Esophagus muscularis mucosa (tissue), 4 donors: ENCODE results near the gene CSF2RB. TPM values are rescaled to one million over a fixed set of nuclear protein-coding genes. Genes with fewer than 3 reads are reported as not detected.

Experiments used
- DNase-seq: peaks from one replicate; pipeline ENCODE4 v3.0.0-alpha.2; 2017; ENCODE audit errors: extremely low spot score
- H3K27ac ChIP-seq, 4 donors: fragments of 200-600 bp; sonication (generic); replicated peaks in 1 of 4; 1 replicate in 3 of 4; 2 replicates in 1 of 4; pipeline ENCODE4 v1.5.1; 2016 to 2019; ENCODE audit warnings: mild to moderate bottlenecking in 1 of 4
- H3K27me3 ChIP-seq, 4 donors: fragments of 200-600 bp; sonication (generic); one replicate each; pipeline versions ENCODE4 v1.5.1 to v1.6.0; 2016 to 2019
- H3K36me3 ChIP-seq, 4 donors: fragments of 200-600 bp; sonication (generic); one replicate each; pipeline ENCODE4 v1.5.1; 2016 to 2019
- H3K4me1 ChIP-seq, 4 donors: fragments of 200-600 bp; sonication (generic); one replicate each; pipeline ENCODE4 v1.5.1; 2016 to 2019
- H3K4me3 ChIP-seq, 4 donors: fragments of 200-600 bp; sonication (generic); 1 replicate in 2 of 4; 2 replicates in 2 of 4; pipeline ENCODE4 v1.5.1; 2016 to 2019; ENCODE audit warnings: mild to moderate bottlenecking in 4 of 4, moderate library complexity in 1 of 4
- H3K9me3 ChIP-seq, 4 donors: fragments of 200-600 bp; sonication (generic); 1 replicate in 3 of 4; 2 replicates in 1 of 4; pipeline ENCODE4 v1.5.1; 2016 to 2019
- EP300 ChIP-seq: sonication (generic); formaldehyde crosslinking; IDR thresholded peaks from one replicate; pipeline ENCODE4 v1.6.1; 2017; ENCODE audit warnings: antibody characterized with exemption
- POLR2A ChIP-seq: fragments of 450-650 bp; IDR thresholded peaks from one replicate; pipeline ENCODE4 v1.6.1; 2017; ENCODE audit warnings: antibody characterized with exemption, moderate library complexity, mild to moderate bottlenecking, low read depth
- POLR2AphosphoS5 ChIP-seq, 2 donors: sonication (generic); formaldehyde crosslinking; IDR thresholded peaks; one replicate each; pipeline ENCODE4 v1.6.1; 2017; ENCODE audit warnings: antibody characterized with exemption in 2 of 2
- WGBS: methylation state at CpG from one replicate; pipeline ENCODE4 v1.1.5; 2018; 5-methylcytosine and 5-hydroxymethylcytosine counted together
- intact Hi-C: fragments of 100-400 bp; cut with DNase I; formaldehyde crosslinking; loops from one replicate; pipeline ENCODE4 v1.15.1; 2023
- total RNA-seq, 4 donors: library from RNA; depleted of rRNA; stranded (reverse); fragments of >200 nt; gene quantifications; one replicate each; pipeline versions ENCODE4 v1.1.0 to v1.2.1, GENCODE V29; 2016
- TF ChIP-seq, protein P1 (sequence below), 3 experiments: fragments of 200-600 bp in 2 of 3; fragments of 450-650 bp in 1 of 3; sonication (generic) in 2 of 3; IDR thresholded peaks; one replicate each; pipeline ENCODE4 v1.5.1; 2017 to 2019; ENCODE audit warnings: antibody characterized with exemption in 3 of 3, mild to moderate bottlenecking in 2 of 3, moderate library complexity in 1 of 3

CSF2RB gene
- total RNA-seq, 4 donors from 2014 or later, result 4.6 to 19.4 (median 6.2) TPM

GRCh38 chr22:36934418-36935312 is 21.2 kb downstream of the CSF2RB start:
- TF ChIP-seq EP300 (no peak), POLR2A (no peak), POLR2AphosphoS5 (IDR thresholded peaks at IDR 0.05) (no peak)
- TF ChIP-seq, protein P1, sequence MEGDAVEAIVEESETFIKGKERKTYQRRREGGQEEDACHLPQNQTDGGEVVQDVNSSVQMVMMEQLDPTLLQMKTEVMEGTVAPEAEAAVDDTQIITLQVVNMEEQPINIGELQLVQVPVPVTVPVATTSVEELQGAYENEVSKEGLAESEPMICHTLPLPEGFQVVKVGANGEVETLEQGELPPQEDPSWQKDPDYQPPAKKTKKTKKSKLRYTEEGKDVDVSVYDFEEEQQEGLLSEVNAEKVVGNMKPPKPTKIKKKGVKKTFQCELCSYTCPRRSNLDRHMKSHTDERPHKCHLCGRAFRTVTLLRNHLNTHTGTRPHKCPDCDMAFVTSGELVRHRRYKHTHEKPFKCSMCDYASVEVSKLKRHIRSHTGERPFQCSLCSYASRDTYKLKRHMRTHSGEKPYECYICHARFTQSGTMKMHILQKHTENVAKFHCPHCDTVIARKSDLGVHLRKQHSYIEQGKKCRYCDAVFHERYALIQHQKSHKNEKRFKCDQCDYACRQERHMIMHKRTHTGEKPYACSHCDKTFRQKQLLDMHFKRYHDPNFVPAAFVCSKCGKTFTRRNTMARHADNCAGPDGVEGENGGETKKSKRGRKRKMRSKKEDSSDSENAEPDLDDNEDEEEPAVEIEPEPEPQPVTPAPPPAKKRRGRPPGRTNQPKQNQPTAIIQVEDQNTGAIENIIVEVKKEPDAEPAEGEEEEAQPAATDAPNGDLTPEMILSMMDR (IDR thresholded peaks at IDR 0.05), result no peak
- H3K27me3 ChIP-seq, result peaks cover 0 to 19% (median 0%) of the 10 kb centered on the region in 4 donors
- intact Hi-C loops, result no loop called here
- DNase-seq, result no peak
- peaks cover 0 to 5% (median 1%) of the 10 kb centered on the region in 4 donors for H3K36me3 ChIP-seq
- no peaks in the 10 kb centered on the region for H3K4me1 ChIP-seq
- no peak overlapping the region for H3K4me3 ChIP-seq
- WGBS, result 91% methylated on average over 10 of the region's 10 CpGs
- no peak overlapping the region for H3K27ac ChIP-seq
- no peaks in the 10 kb centered on the region for H3K9me3 ChIP-seq

DNA sequence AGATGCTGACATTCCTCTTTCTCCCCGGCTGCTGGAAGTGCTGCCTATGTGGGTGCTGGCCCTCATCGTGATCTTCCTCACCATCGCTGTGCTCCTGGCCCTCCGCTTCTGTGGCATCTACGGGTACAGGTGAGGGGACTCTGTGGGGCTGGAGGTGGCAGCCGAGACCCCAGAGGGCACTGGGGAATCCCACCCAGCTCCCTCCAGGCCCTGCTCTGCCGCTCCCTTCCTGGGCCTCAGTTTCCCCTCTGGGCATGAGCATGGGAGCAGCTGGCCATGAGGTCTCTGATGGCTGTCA is 21.8 kb downstream of the CSF2RB start:
- Histone ChIP-seq H3K4me3 (no peak overlapping the region), H3K27ac (no peak overlapping the region), H3K36me3 (peaks cover 0 to 5% (median 1%) of the 10 kb centered on the region in 4 donors), H3K27me3 (peaks cover 0 to 15% (median 0%) of the 10 kb centered on the region in 4 donors), H3K9me3 (no peaks in the 10 kb centered on the region), H3K4me1 (no peaks in the 10 kb centered on the region)
- 93% methylated on average over 6 of the region's 7 CpGs for WGBS
- no peak for DNase-seq
- TF ChIP-seq POLR2A (no peak), EP300 (no peak), POLR2AphosphoS5 (IDR thresholded peaks at IDR 0.05) (no peak)
- TF ChIP-seq, protein P1 (IDR thresholded peaks at IDR 0.05), result no peak
- intact Hi-C loops, result no loop called here

- no peaks in the 10 kb centered on the region for H3K4me1 ChIP-seq
- peaks cover 0 to 12% (median 0%) of the 10 kb centered on the region in 4 donors for H3K27me3 ChIP-seq
- peaks cover 0 to 5% (median 1%) of the 10 kb centered on the region in 4 donors for H3K36me3 ChIP-seq
- TF ChIP-seq EP300 (no peak), POLR2AphosphoS5 (IDR thresholded peaks at IDR 0.05) (no peak), POLR2A (no peak)
- TF ChIP-seq, protein P1 (IDR thresholded peaks at IDR 0.05), result no peak
- H3K4me3 ChIP-seq, result no peak overlapping the region
- 89% methylated on average over 3 of the region's 3 CpGs for WGBS
- DNase-seq, result no peak
- H3K9me3 ChIP-seq, result no peaks in the 10 kb centered on the region
- H3K27ac ChIP-seq, result no peak overlapping the region
- intact Hi-C loops, result no loop called here
These were observed 22.3 kb downstream of the CSF2RB start for GRCh38 chr22:36935694-36936093.

DNA sequence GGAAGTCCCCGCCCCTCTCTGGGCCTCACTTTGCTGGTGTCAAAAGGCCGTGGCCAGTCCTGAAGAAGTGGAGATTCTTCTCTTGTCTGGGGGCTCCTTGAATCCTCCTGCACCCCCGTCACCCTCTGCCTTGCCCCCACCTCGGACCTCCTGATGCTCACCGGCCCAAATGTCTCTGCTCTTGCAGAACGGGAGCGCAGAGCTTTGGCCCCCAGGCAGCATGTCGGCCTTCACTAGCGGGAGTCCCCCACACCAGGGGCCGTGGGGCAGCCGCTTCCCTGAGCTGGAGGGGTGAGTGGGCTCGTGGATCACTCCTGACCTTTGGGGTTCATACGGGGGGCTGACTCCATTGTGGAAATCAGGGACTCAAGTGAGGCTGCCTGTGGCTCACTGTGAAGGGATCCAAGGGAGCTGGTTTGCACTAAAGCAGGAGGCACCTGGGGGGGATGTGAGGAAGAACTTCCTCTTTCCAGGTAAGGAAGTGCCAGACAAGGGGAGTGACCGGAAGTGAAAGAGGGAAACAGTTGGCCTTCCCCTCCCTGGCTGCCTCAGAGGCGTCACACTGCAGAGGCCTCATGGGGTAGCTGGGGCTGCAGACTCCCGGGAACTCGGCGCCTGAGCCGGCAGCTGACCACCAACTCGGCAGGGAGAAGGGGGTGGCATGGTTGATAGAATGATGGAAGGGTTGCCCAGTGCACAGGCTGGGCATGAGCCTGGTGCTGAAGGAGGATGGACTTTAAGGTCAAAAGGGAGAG is 23.1 kb downstream of the CSF2RB start:
- intact Hi-C loops, result no loop called here
- no peak overlapping the region for H3K27ac ChIP-seq
- TF ChIP-seq POLR2A (no peak), EP300 (no peak), POLR2AphosphoS5 (IDR thresholded peaks at IDR 0.05) (no peak)
- TF ChIP-seq, protein P1 (IDR thresholded peaks at IDR 0.05), result no peak
- no peak for DNase-seq
- H3K27me3 ChIP-seq, result peaks cover 0 to 12% (median 0%) of the 10 kb centered on the region in 4 donors
- H3K9me3 ChIP-seq, result no peaks in the 10 kb centered on the region
- no peaks in the 10 kb centered on the region for H3K4me1 ChIP-seq
- WGBS, result 83% methylated on average over 20 of the region's 20 CpGs
- peaks cover 0 to 5% (median 1%) of the 10 kb centered on the region in 4 donors for H3K36me3 ChIP-seq
- no peak overlapping the region for H3K4me3 ChIP-seq
